Astrocyte of the spinal cord (primary cell): ENCODE measurements around the gene THRB.

Experiments used
- DNase-seq: peaks from one replicate; pipeline ENCODE4 v3.0.0; 2011; ENCODE audit warnings: low read depth, low spot score
- H3K4me3 ChIP-seq: 2 replicates; pipeline ENCODE4 v1.5.1; 2011; ENCODE audit warnings: low read depth, mild to moderate bottlenecking, low read length, moderate library complexity
- CTCF ChIP-seq: IDR thresholded peaks from 2 replicates; pipeline ENCODE4 v1.5.1; 2012; ENCODE audit warnings: low read depth, mild to moderate bottlenecking, low read length, inconsistent platforms
- in situ Hi-C: cut with HindIII; loops from 2 replicates; pipeline ENCODE4 v1.10.0; 2017; ENCODE audit warnings: low sequenced_read_pairs

Gene THRB

GRCh38 chr3:24460974-24461373, 33.7 kb downstream of the THRB start:
- no peak overlapping the region for H3K4me3 ChIP-seq
- DNase-seq = no peak
- in situ Hi-C loops = no loop called here
- TF ChIP-seq CTCF = no peak

GRCh38 chr3:24457719-24458118, 36.9 kb downstream of the THRB start:
- H3K4me3 ChIP-seq = no peak overlapping the region
- in situ Hi-C loops = no loop called here
- no peak for TF ChIP-seq CTCF
- no peak for DNase-seq

DNA sequence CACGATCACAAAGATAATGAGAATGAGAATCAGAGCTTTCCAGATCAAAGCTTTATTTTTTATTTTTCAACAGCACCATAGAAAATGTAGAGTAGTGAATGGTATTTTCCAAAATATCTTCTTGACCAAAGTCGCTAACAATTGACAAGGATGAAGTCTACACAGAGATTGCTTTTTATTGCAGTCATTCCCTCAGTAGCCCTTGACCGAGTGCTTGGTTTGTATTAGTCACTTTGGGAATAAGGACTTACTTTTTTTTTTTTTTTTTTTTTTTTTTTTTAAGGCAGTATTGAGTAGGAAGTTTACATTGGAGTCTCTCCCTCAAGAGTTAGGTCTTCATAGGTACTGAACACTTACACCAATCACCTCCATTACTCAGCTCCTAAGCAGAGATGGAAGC, 39.8 kb downstream of the THRB start:
- in situ Hi-C loops = no loop called here
- no peak overlapping the region for H3K4me3 ChIP-seq
- DNase-seq = no peak
- no peak for TF ChIP-seq CTCF

- DNase-seq = no peak
- in situ Hi-C loops = no loop called here
- no peak for TF ChIP-seq CTCF
- no peak overlapping the region for H3K4me3 ChIP-seq
Measured at GRCh38 chr3:24454393-24454792, 40.3 kb downstream of the THRB start.

DNA sequence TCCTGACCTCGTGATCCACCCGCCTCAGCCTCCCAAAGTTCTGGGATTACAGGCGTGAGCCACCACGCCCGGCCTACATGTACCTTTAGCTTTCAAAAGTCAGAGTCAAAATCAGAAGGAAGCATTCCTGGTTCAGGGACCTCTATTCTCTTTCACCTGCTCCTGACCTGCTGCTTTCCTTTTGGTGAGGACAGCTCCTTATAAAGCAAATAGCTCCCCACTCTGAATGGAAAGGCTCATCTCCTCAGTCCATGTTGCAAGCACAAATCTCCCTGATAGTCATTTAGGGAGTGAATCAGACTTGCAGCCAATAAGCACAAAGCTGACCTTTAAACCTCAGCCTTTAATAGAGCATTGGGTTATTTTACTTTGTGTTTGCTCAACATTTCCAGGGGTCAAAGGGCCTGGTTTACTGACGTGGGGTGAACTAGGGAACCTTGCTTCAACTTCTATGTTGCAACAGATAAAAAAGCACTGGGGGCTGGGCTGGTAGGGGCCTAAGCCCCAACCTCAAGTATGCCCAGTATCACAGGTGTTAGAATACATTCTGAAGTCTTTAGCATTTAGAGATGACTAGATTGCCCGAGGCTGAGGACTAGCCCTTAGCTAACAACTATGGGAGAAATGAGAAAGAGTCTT, 43.1 kb downstream of the THRB start:
- H3K4me3 ChIP-seq = no peak overlapping the region
- TF ChIP-seq CTCF = no peak
- in situ Hi-C loops = no loop called here
- DNase-seq = no peak

DNA sequence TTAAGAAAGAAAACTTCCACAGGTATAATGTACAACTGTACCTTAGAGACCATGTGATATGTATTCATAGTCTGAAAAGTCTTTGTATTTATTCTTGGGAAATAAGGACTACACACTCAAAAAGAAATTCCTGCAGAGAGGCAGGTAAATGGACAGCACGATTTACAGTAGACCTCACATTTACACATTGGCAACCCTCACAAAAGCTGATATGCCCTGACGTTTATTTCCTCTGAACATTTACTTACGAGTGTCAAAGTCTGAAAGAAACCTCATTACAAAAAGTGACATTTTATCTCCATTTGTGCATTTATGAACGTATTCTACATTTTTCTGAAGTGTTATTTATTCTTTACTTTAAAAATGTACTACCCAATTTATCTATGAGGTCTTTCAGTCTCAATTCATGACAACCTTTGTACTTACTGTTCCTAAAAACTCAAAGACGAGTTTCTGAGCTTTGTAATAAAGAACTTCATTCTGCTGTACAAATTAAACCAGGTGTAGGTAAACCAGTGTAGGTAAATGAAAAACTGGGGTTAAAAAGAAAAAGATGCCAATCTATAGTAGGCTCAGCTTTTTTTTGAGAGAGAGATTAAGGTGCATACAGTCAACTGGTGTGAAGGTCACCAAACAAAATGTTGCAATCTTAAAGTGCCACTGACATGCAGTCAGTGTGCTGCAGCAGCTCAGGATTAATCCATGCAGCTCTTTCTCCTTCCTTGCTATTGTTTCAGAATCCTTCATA, 44.3 kb downstream of the THRB start:
- no peak for DNase-seq
- in situ Hi-C loops = no loop called here
- no peak for TF ChIP-seq CTCF
- H3K4me3 ChIP-seq = no peak overlapping the region
